Measurements from ENCODE around the gene PRKCZ.

DNA sequence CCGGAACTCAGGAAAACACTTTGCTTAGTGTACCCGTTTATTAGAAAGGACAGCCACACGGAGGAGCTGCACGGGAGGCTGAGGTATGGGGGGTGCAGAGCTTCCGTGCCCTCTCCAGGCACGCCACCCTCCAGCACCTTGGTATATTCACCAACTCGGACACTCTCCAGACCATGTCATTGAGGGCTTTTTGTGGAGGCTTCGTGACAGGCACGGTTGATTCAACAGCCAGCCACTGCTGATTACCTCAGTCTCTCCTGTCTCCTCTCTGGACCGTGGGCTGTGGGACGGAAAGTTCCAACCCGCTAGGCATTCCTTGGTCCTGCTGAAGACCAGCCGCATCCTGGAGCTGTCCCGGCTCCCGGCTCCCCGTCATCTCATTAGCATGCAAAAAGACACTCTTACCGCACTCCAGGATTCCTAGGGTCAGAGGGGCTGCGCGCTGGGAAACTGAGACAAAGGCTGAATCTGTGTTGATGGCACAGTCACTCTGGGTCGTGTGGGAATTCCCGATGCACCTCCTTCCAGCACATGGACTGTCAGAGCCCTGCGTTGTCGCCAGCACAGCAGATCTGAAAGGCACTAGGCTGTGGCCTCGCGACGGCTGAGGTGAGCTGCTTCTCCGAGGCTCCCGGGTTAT is 65.6 kb downstream of the PRKCZ start:
- TF ChIP-seq, protein P1, sequence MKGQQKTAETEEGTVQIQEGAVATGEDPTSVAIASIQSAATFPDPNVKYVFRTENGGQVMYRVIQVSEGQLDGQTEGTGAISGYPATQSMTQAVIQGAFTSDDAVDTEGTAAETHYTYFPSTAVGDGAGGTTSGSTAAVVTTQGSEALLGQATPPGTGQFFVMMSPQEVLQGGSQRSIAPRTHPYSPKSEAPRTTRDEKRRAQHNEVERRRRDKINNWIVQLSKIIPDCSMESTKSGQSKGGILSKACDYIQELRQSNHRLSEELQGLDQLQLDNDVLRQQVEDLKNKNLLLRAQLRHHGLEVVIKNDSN (IDR thresholded peaks at IDR 0.05; ENCODE audit: borderline replicate concordance, low read depth): no peak
- TF ChIP-seq, protein P2, sequence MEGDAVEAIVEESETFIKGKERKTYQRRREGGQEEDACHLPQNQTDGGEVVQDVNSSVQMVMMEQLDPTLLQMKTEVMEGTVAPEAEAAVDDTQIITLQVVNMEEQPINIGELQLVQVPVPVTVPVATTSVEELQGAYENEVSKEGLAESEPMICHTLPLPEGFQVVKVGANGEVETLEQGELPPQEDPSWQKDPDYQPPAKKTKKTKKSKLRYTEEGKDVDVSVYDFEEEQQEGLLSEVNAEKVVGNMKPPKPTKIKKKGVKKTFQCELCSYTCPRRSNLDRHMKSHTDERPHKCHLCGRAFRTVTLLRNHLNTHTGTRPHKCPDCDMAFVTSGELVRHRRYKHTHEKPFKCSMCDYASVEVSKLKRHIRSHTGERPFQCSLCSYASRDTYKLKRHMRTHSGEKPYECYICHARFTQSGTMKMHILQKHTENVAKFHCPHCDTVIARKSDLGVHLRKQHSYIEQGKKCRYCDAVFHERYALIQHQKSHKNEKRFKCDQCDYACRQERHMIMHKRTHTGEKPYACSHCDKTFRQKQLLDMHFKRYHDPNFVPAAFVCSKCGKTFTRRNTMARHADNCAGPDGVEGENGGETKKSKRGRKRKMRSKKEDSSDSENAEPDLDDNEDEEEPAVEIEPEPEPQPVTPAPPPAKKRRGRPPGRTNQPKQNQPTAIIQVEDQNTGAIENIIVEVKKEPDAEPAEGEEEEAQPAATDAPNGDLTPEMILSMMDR (IDR thresholded peaks at IDR 0.05): no peak
- TF ChIP-seq SMC3 (IDR thresholded peaks at IDR 0.05; ENCODE audit: low read depth, low read length) (no peak), YY1 (IDR thresholded peaks at IDR 0.05; ENCODE audit: low read depth) (no peak)

Measured in SK-N-SH (cell line).